HEK293T (cell line): ENCODE results near the gene IPO4.

ENCODE experiments used
- SP1 ChIP-seq: fragments of 450-650 bp; IDR thresholded peaks from 2 replicates; pipeline ENCODE4 v1.6.1; 2017
- SUZ12 ChIP-seq: fragments of 450-650 bp; IDR thresholded peaks from 2 replicates; pipeline ENCODE4 v1.6.1; 2016; ENCODE audit warnings: mild to moderate bottlenecking
- ZNF384 ChIP-seq: fragments of 450-650 bp; IDR thresholded peaks from 2 replicates; pipeline ENCODE4 v1.6.1; 2016

DNA sequence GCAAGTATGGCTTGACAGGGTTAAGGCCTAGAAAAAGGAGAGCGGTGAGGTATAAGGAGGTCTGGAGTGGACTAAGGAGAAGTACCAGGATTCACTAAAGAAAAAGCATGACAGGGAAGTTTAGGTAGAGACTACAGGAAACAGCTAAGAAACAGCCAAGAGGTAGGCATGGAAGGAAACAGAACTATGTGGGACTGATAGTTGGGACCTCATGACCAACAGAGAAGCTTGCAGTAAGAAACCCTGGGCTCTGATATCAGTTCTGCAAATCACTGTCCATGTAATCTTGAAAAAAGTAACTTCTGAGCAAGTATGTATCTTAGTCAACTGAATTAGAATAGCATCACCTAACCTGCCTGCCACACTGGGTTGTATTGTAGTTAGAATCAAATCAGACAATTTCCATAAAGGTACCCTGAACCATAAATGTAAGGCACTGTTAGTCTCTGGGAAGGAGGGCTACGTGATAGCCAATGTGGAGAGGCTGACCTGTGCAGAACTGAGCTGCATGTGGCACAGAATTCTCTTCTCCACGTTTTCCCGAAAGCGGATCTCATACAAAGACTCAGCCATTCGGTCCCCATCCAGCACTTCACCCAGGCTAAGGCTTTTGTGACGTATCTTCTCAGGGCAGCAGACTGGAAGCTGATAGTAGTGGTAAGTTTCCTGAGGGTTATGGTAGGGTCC is 5.7 kb upstream of the IPO4 start:
- TF ChIP-seq SUZ12 (no peak), ZNF384 (no peak), SP1 (no peak)
